AG09319 (cell line): ENCODE measurements around the gene FAM149B1.
A peak's percentile ranks its signal among the peaks of the same experiment; 100 is the strongest.
"Not testable (repeated sequence)": the region's sequence is repeated elsewhere in the genome, so short reads cannot be mapped to it uniquely, and the experiment has no call there.

Experiments used
- DNase-seq: peaks from one replicate; pipeline ENCODE4 v3.0.0-alpha.2; 2010; ENCODE audit warnings: low read depth; ENCODE audit errors: extremely low read depth
- CTCF ChIP-seq: IDR thresholded peaks from 2 replicates; pipeline ENCODE4 v1.5.1; 2011; ENCODE audit warnings: low read depth, mild to moderate bottlenecking, inconsistent platforms, low read length, moderate library complexity

The FAM149B1 gene

GRCh38 chr10:73136627-73137026, 31.3 kb upstream of the FAM149B1 start:
- no peak for TF ChIP-seq CTCF
- no peak for DNase-seq

GRCh38 chr10:73139251-73139650, 28.7 kb upstream of the FAM149B1 start:
- no peak for TF ChIP-seq CTCF
- DNase-seq = no peak

- DNase-seq = no peak
- no peak for TF ChIP-seq CTCF
Measured at GRCh38 chr10:73141603-73142002, 26.3 kb upstream of the FAM149B1 start.

GRCh38 chr10:73150633-73151413, 17.1 kb upstream of the FAM149B1 start:
- DNase-seq = not testable (repeated sequence)

GRCh38 chr10:73152009-73152408, 15.9 kb upstream of the FAM149B1 start:
- no peak for TF ChIP-seq CTCF
- DNase-seq = no peak

- no peak for DNase-seq
- no peak for TF ChIP-seq CTCF
Measured at GRCh38 chr10:73156054-73156453, 11.9 kb upstream of the FAM149B1 start.

- no peak for DNase-seq
- TF ChIP-seq CTCF = peak; percentile 70
Measured at GRCh38 chr10:73159038-73159648, 8.8 kb upstream of the FAM149B1 start.
